Gastrocnemius medialis (tissue), 4 donors: Measurements from ENCODE around the gene LPCAT2.

Experiments used
- POLR2A ChIP-seq, 2 donors: fragments of 450-650 bp; IDR thresholded peaks; one replicate each; pipeline ENCODE4 v1.6.1; 2017; ENCODE audit warnings: antibody characterized with exemption in 2 of 2, mild to moderate bottlenecking in 2 of 2, moderate library complexity in 2 of 2
- TF ChIP-seq, protein P1 (sequence below), 5 experiments: fragments of 450-650 bp in 3 of 5; fragments of 200-600 bp in 2 of 5; sonication (generic) in 2 of 5; IDR thresholded peaks in 4 of 5; conservative IDR thresholded peaks in 1 of 5; 1 replicate in 4 of 5; 2 replicates in 1 of 5; pipeline ENCODE4 v1.5.1; 2016 to 2019; ENCODE audit warnings: antibody characterized with exemption in 5 of 5, mild to moderate bottlenecking in 3 of 5, moderate library complexity in 3 of 5

DNA sequence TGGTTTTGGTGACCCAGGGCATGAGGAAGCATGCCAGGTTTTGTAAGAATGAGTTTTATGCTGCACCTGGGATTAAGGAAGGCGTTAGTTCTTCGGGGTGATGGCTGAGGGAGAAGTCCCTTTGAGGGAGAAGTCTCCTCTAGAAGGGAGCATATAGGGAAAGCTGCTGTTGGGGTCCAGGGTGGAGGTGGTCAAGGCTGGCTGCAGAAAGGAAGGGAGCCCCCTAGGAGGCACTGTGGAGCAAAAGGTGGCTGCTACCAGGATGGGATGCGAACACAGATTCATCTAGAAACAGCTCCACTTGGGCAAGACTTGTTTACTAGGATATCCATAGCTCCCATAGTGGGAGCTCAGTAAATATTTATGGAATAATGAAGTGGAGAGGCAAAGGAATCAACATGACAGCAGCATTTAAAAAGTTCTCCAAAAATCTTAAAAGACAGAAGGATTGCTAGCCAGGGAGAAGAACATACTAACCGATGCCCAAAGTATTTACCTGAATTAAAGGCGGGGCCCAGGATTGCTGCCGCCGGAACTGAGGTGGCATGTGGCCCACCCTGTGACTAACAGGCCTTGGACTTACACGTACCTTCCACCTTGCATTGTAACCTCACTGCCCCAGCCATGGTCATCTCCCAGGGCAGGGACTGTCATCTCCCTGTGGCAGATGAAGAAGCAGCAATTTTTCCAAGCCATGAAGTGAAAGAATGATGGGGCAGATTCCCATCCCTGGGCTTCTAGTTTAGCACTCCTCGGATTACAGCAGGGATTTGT is 7.1 kb upstream of the LPCAT2 start:
- TF ChIP-seq, protein P1, sequence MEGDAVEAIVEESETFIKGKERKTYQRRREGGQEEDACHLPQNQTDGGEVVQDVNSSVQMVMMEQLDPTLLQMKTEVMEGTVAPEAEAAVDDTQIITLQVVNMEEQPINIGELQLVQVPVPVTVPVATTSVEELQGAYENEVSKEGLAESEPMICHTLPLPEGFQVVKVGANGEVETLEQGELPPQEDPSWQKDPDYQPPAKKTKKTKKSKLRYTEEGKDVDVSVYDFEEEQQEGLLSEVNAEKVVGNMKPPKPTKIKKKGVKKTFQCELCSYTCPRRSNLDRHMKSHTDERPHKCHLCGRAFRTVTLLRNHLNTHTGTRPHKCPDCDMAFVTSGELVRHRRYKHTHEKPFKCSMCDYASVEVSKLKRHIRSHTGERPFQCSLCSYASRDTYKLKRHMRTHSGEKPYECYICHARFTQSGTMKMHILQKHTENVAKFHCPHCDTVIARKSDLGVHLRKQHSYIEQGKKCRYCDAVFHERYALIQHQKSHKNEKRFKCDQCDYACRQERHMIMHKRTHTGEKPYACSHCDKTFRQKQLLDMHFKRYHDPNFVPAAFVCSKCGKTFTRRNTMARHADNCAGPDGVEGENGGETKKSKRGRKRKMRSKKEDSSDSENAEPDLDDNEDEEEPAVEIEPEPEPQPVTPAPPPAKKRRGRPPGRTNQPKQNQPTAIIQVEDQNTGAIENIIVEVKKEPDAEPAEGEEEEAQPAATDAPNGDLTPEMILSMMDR (IDR thresholded peaks at IDR 0.05 in 4 of 5, conservative IDR thresholded peaks at IDR 0.05 in 1 of 5): no peak
- TF ChIP-seq POLR2A (IDR thresholded peaks at IDR 0.05): no peak
